ENCODE results near the gene VAMP5. TPM values are rescaled to one million over a fixed set of nuclear protein-coding genes. Genes with fewer than 3 reads are reported as not detected.

Gene VAMP5
- total RNA-seq, 1 donor from 2014 or later, result 47.3 TPM

GRCh38 chr2:85596026-85596333, 11.7 kb downstream of the VAMP5 start:
- intact Hi-C loops (cut with micrococcal nuclease), result no loop called here
- Histone ChIP-seq H3K9me3 (replicated peaks) (no peaks in the 10 kb centered on the region), H3K27me3 (ENCODE audit: low read depth) (no peaks in the 10 kb centered on the region), H3K36me3 (peaks cover 33% of the 10 kb centered on the region), H3K4me3 (peak overlapping the region; percentile 91), H3K4me1 (peaks cover 55% of the 10 kb centered on the region), H3K27ac (replicated peaks) (peak overlapping the region; percentile 93)
- no peak for TF ChIP-seq CTCF (IDR thresholded peaks at IDR 0.05; ENCODE audit: borderline replicate concordance)
- no peak for DNase-seq

- no peaks in the 10 kb centered on the region for H3K9me3 ChIP-seq (replicated peaks)
- peaks cover 55% of the 10 kb centered on the region for H3K4me1 ChIP-seq
- no peak for DNase-seq
- no peak for TF ChIP-seq CTCF (IDR thresholded peaks at IDR 0.05; ENCODE audit: borderline replicate concordance)
- intact Hi-C loops (cut with micrococcal nuclease), result no loop called here
- H3K36me3 ChIP-seq, result peaks cover 33% of the 10 kb centered on the region
- peak overlapping the region; percentile 93 for H3K27ac ChIP-seq (replicated peaks)
- H3K27me3 ChIP-seq (ENCODE audit: low read depth), result no peaks in the 10 kb centered on the region
- peak overlapping the region; percentile 91 for H3K4me3 ChIP-seq
Observed at GRCh38 chr2:85596486-85597143, 12.4 kb downstream of the VAMP5 start.

- no peak for TF ChIP-seq CTCF (IDR thresholded peaks at IDR 0.05; ENCODE audit: borderline replicate concordance)
- intact Hi-C loops (cut with micrococcal nuclease), result no loop called here
- DNase-seq, result no peak
- peaks cover 33% of the 10 kb centered on the region for H3K36me3 ChIP-seq
- no peaks in the 10 kb centered on the region for H3K27me3 ChIP-seq (ENCODE audit: low read depth)
- H3K27ac ChIP-seq (replicated peaks), result no peak overlapping the region
- no peaks in the 10 kb centered on the region for H3K9me3 ChIP-seq (replicated peaks)
- peaks cover 55% of the 10 kb centered on the region for H3K4me1 ChIP-seq
- H3K4me3 ChIP-seq, result no peak overlapping the region
Observed at GRCh38 chr2:85597241-85597640, 13.0 kb downstream of the VAMP5 start.

GRCh38 chr2:85598594-85599340, 14.5 kb downstream of the VAMP5 start:
- Histone ChIP-seq H3K27ac (replicated peaks) (no peak overlapping the region), H3K4me3 (no peak overlapping the region), H3K27me3 (ENCODE audit: low read depth) (no peaks in the 10 kb centered on the region), H3K9me3 (replicated peaks) (no peaks in the 10 kb centered on the region), H3K4me1 (peaks cover 61% of the 10 kb centered on the region), H3K36me3 (peaks cover 33% of the 10 kb centered on the region)
- TF ChIP-seq CTCF (IDR thresholded peaks at IDR 0.05; ENCODE audit: borderline replicate concordance), result no peak
- DNase-seq, result no peak
- intact Hi-C loops (cut with micrococcal nuclease), result no loop called here

GRCh38 chr2:85599468-85600234, 15.4 kb downstream of the VAMP5 start:
- no peak for TF ChIP-seq CTCF (IDR thresholded peaks at IDR 0.05; ENCODE audit: borderline replicate concordance)
- H3K27ac ChIP-seq (replicated peaks), result no peak overlapping the region
- intact Hi-C loops (cut with micrococcal nuclease), result no loop called here
- H3K27me3 ChIP-seq (ENCODE audit: low read depth), result no peaks in the 10 kb centered on the region
- peaks cover 33% of the 10 kb centered on the region for H3K36me3 ChIP-seq
- peaks cover 62% of the 10 kb centered on the region for H3K4me1 ChIP-seq
- no peak overlapping the region for H3K4me3 ChIP-seq
- H3K9me3 ChIP-seq (replicated peaks), result no peaks in the 10 kb centered on the region
- DNase-seq, result no peak

All from left ventricle myocardium inferior (tissue), 1 donor.